GM18517 (cell line): Measurements from ENCODE around the gene STX1B.
A peak's percentile ranks its signal among the peaks of the same experiment; 100 is the strongest.
"Not testable (repeated sequence)": the region's sequence is repeated elsewhere in the genome, so short reads cannot be mapped to it uniquely, and the experiment has no call there.

ENCODE experiments used
- ATAC-seq: cut with Tn5 transposase; IDR thresholded peaks from one replicate; pipeline ENCODE4 v1.9.1; 2021; ENCODE audit warnings: mild to moderate bottlenecking, moderate library complexity; ENCODE audit not compliant: unreplicated experiment

STX1B gene

GRCh38 chr16:30953511-30954124 lies 56.8 kb downstream of the STX1B start:
- ATAC-seq: no peak

- no peak for ATAC-seq
These were observed 57.3 kb downstream of the STX1B start for GRCh38 chr16:30953111-30953510.

- no peak for ATAC-seq
These were observed 58.7 kb downstream of the STX1B start for GRCh38 chr16:30951750-30952149.

GRCh38 chr16:30951193-30951592 lies 59.2 kb downstream of the STX1B start:
- ATAC-seq: no peak

- ATAC-seq: no peak
These were observed 59.8 kb downstream of the STX1B start for GRCh38 chr16:30950516-30951065.

GRCh38 chr16:30949650-30950515 lies 60.6 kb downstream of the STX1B start:
- ATAC-seq: peak; percentile 42

GRCh38 chr16:30948667-30949649 lies 61.5 kb downstream of the STX1B start, which contains the start of gene ORAI3:
Gene ORAI3 (plus strand): TSS chr16:30949068. CDS start chr16:30949290, 222 bp downstream.
- peak; percentile 45 for ATAC-seq

- ATAC-seq: no peak
These were observed 62.4 kb downstream of the STX1B start for GRCh38 chr16:30947859-30948666.

GRCh38 chr16:30947541-30947858 lies 62.9 kb downstream of the STX1B start:
- ATAC-seq: no peak

GRCh38 chr16:30946671-30947540 lies 63.5 kb downstream of the STX1B start:
- no peak for ATAC-seq

- no peak for ATAC-seq
These were observed 66.1 kb downstream of the STX1B start for GRCh38 chr16:30944352-30944751.

GRCh38 chr16:30942426-30942806 lies 68.0 kb downstream of the STX1B start:
- no peak for ATAC-seq

- ATAC-seq: peak; percentile 62
These were observed 68.6 kb downstream of the STX1B start for GRCh38 chr16:30941600-30942425.

- not testable (repeated sequence) for ATAC-seq
These were observed 70.9 kb downstream of the STX1B start for GRCh38 chr16:30939571-30939970.
